Tibial artery (tissue), 4 donors: ENCODE data around the gene PECR.

Experiments used
- DNase-seq, 2 donors: peaks; one replicate each; pipeline ENCODE4 v3.0.0-alpha.2; 2019
- H3K27ac ChIP-seq, 2 donors: fragments of 200-600 bp; sonication (generic) in 1 of 2; 1 replicate in 1 of 2; 2 replicates in 1 of 2; pipeline ENCODE4 v1.5.1; 2018 to 2019; ENCODE audit warnings: mild to moderate bottlenecking in 1 of 2
- H3K27me3 ChIP-seq, 2 donors: fragments of 200-600 bp; sonication (generic) in 1 of 2; one replicate each; pipeline versions ENCODE4 v1.5.1 to v1.6.0; 2016 to 2019
- H3K36me3 ChIP-seq, 3 donors: fragments of 200-600 bp; sonication (generic) in 2 of 3; one replicate each; pipeline ENCODE4 v1.5.1; 2016 to 2019; ENCODE audit warnings: mild to moderate bottlenecking in 2 of 3
- H3K4me1 ChIP-seq, 4 donors: fragments of 200-600 bp; sonication (generic) in 2 of 4; 1 replicate in 3 of 4; 2 replicates in 1 of 4; pipeline ENCODE4 v1.5.1; 2016 to 2019
- H3K4me3 ChIP-seq, 2 donors: fragments of 200-600 bp; sonication (generic) in 1 of 2; 1 replicate in 1 of 2; 2 replicates in 1 of 2; pipeline ENCODE4 v1.5.1; 2018 to 2019; ENCODE audit warnings: mild to moderate bottlenecking in 2 of 2
- H3K9me3 ChIP-seq, 3 donors: fragments of 200-600 bp; sonication (generic) in 1 of 3; one replicate each; pipeline ENCODE4 v1.5.1; 2016 to 2019
- CTCF ChIP-seq, 2 experiments: fragments of 200-600 bp in 1 of 2; fragments of 450-650 bp in 1 of 2; IDR thresholded peaks; one replicate each; pipeline ENCODE4 v1.5.1; 2017 to 2019; ENCODE audit warnings: antibody characterized with exemption in 2 of 2, mild to moderate bottlenecking in 1 of 2, moderate library complexity in 1 of 2
- intact Hi-C: fragments of 100-400 bp; cut with DNase I; formaldehyde crosslinking; loops from one replicate; pipeline ENCODE4 v1.15.0; 2023; ENCODE audit warnings: low total_unique reads

Gene PECR

GRCh38 chr2:216003876-216004696 is 77.5 kb downstream of the PECR start:
- H3K4me1 ChIP-seq, result peaks cover 0 to 9% (median 0%) of the 10 kb centered on the region in 4 donors
- DNase-seq, result no peak
- H3K36me3 ChIP-seq, result no peaks in the 10 kb centered on the region
- no peaks in the 10 kb centered on the region for H3K27me3 ChIP-seq
- TF ChIP-seq CTCF (IDR thresholded peaks at IDR 0.05), result no peak
- no peak overlapping the region for H3K4me3 ChIP-seq
- H3K9me3 ChIP-seq, result no peaks in the 10 kb centered on the region
- no peak overlapping the region for H3K27ac ChIP-seq
- intact Hi-C loops, result no loop called here

DNA sequence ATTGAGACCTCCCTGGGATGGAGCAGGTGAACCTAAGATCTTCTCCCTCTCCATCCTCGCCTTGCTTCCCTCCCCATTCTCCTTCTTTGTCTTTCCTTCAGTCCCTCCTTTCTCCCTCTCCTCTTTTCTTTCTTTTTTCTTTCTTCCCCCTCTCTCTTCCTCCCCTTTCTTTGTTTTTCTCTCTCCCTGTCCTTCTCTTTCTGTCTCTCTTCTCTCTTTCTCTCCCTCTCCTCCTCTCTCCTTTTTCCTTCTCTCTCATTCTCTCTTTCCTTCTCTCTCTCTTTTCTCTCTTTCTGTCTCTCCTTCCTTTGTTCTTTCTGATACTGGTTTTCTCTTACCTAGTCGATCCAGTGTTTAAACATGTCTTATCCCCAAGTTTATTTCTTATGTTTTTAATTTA is 78.9 kb downstream of the PECR start:
- DNase-seq, result no peak
- no peak for TF ChIP-seq CTCF (IDR thresholded peaks at IDR 0.05)
- intact Hi-C loops, result no loop called here
- no peak overlapping the region for H3K27ac ChIP-seq
- no peak overlapping the region for H3K4me3 ChIP-seq
- no peaks in the 10 kb centered on the region for H3K9me3 ChIP-seq
- H3K4me1 ChIP-seq, result peaks cover 0 to 9% (median 0%) of the 10 kb centered on the region in 4 donors
- H3K36me3 ChIP-seq, result no peaks in the 10 kb centered on the region
- no peaks in the 10 kb centered on the region for H3K27me3 ChIP-seq

DNA sequence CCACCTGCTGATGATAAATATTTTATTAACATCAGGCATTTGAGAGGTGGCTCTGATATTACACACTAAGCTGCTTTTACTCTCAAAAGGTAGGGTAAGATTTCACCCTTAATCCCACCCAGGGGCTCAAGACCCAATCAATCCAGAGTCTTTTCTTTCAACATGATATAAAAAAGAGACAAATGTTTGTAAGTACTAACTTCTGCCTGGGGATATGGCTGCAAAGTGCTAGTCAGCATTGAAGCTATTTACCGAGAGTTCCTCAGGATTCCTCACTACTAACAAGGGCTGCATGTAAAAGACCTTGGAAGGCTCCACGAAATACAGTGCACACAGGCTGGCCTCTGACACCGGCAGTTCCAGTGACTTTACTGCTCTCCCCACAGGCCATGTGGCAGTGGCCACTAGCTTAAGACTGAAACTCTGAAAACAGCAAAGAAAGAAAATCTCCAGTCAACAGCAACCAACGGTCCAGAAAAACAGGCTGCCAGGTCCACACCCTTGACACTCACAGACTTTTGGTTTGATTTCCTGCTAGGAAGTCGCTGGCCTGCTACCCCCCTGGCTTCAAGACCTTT is 79.4 kb downstream of the PECR start:
- DNase-seq, result no peak
- Histone ChIP-seq H3K27ac (no peak overlapping the region), H3K9me3 (no peaks in the 10 kb centered on the region), H3K36me3 (no peaks in the 10 kb centered on the region), H3K4me1 (peaks cover 0 to 9% (median 0%) of the 10 kb centered on the region in 4 donors), H3K27me3 (no peaks in the 10 kb centered on the region), H3K4me3 (no peak overlapping the region)
- no peak for TF ChIP-seq CTCF (IDR thresholded peaks at IDR 0.05)
- intact Hi-C loops, result no loop called here

DNA sequence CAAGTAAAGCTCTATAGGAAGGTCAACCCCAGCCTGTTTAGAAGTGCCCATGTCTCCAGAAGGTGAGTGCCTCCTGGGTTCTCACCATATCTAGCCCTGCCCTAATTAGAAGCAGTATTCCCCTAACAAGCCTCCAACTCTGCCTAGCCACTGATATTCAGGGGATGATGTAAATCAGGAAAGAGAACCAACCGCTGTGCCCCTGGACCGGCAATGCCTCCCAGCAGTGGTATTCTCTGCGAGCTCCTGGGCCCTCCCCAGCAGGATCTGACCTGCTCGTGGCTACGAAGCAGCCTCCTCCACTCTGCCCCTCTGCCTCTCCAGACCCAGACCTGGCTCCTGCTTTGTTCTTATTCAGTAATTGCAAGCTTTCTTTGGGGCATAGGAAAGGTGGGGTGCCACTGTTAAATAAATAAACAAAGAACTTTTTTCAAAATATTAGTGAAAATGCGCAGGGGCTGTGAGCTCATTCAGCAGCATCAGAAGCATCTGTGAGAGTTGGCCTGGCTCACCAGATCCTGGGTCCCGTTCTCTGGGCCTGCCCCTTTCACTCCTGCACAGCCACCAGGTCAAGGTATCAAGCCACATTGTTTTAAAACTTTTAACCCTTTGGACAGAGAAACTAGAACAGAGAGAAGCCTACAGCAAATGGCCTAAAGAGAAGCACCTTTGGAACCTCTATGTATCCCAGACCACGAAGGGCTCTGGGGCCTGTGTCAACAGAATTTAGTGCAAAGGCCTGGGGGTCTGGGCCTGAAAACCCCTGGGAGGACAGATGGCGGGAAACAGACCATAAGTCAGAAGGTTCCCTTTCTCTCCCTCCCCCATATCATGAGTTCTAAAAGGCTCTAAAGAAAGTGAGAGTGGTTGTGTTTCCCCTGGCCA is 80.2 kb downstream of the PECR start:
- no peaks in the 10 kb centered on the region for H3K9me3 ChIP-seq
- peaks cover 0 to 4% (median 0%) of the 10 kb centered on the region in 4 donors for H3K4me1 ChIP-seq
- no peak for DNase-seq
- no peaks in the 10 kb centered on the region for H3K36me3 ChIP-seq
- no peaks in the 10 kb centered on the region for H3K27me3 ChIP-seq
- no peak for TF ChIP-seq CTCF (IDR thresholded peaks at IDR 0.05)
- intact Hi-C loops, result no loop called here
- no peak overlapping the region for H3K4me3 ChIP-seq
- no peak overlapping the region for H3K27ac ChIP-seq

- TF ChIP-seq CTCF (IDR thresholded peaks at IDR 0.05), result no peak
Measured at GRCh38 chr2:215998636-215999035, 83.0 kb downstream of the PECR start.

More at GRCh38 chr2:215998636-215999035, 83.0 kb downstream of the PECR start:
- Histone ChIP-seq H3K9me3 (no peaks in the 10 kb centered on the region), H3K36me3 (no peaks in the 10 kb centered on the region), H3K27me3 (no peaks in the 10 kb centered on the region), H3K4me3 (no peak overlapping the region), H3K27ac (no peak overlapping the region), H3K4me1 (no peaks in the 10 kb centered on the region)
- no peak for DNase-seq
- intact Hi-C loops, result no loop called here
